NCI-H510A treated with DMSO at 0.1 percent for 48 hours (cell line): ENCODE results near the gene NUP133.
"Not testable (repeated sequence)": the region's sequence is repeated elsewhere in the genome, so short reads cannot be mapped to it uniquely, and the experiment has no call there.

Experiments used
- DNase-seq: peaks from one replicate; lab custom pipeline; 2025; lab: John Stamatoyannopoulos, UW

NUP133 gene

GRCh38 chr1:229418586-229418985, 89.6 kb downstream of the NUP133 start:
- not testable (repeated sequence) for DNase-seq

- DNase-seq = not testable (repeated sequence)
These were observed 95.3 kb downstream of the NUP133 start for GRCh38 chr1:229412810-229413209.

GRCh38 chr1:229412056-229412455, 96.1 kb downstream of the NUP133 start:
- no peak for DNase-seq

DNA sequence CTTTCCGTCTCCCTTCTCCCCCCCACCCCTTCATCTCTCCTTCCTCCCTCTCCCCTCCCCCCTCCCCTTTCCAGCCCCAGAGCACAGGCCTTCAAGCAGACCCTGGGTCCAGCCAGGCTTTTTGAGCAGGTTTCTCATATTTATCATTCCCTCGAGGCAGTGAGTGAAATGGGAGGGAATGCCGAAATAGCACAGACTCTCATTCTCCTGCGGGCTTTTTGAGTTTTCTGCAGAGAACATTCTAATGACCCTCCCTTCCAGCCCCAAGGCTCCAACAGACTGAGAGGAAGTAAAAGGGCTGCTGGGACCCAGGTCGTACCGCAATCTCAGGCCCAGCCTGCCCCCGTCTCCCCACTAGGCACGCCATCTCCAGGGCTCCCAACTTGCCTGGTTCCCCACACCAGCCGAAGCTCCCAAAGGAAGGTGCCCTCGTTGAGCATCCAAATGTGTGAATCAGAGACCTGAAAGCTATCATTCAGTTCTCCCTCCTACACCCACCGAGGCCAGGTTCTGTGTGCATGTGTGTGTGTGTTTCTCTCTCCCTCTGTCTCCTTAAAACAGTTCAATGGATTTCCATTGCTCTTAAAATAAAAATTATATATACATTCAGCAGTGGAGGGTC, 96.6 kb downstream of the NUP133 start:
- no peak for DNase-seq

- peak; percentile 60 for DNase-seq
These were observed 97.3 kb downstream of the NUP133 start for GRCh38 chr1:229410692-229411433.

DNA sequence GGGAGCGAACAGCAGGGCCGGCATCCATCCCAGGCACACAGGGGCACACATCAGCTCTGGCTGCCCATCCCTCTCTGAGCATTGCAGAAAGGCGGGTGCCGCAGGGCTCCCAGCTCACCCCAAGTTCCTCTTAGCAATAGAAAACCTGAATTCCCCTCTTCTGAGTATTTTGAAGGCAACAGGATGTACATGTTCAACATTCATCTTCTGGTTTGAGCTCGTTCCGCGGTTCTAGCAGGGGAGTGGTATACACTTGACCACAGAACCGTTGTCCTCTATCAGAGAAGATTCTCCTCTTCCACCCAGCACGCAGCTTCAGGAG, 97.8 kb downstream of the NUP133 start:
- DNase-seq = no peak

GRCh38 chr1:229409616-229410369, 98.3 kb downstream of the NUP133 start:
- DNase-seq = no peak

GRCh38 chr1:229408458-229409037, 99.6 kb downstream of the NUP133 start:
- DNase-seq = no peak

- DNase-seq = no peak
These were observed 100.7 kb downstream of the NUP133 start for GRCh38 chr1:229407206-229408026.

- no peak for DNase-seq
These were observed 101.3 kb downstream of the NUP133 start for GRCh38 chr1:229406798-229407197.

DNA sequence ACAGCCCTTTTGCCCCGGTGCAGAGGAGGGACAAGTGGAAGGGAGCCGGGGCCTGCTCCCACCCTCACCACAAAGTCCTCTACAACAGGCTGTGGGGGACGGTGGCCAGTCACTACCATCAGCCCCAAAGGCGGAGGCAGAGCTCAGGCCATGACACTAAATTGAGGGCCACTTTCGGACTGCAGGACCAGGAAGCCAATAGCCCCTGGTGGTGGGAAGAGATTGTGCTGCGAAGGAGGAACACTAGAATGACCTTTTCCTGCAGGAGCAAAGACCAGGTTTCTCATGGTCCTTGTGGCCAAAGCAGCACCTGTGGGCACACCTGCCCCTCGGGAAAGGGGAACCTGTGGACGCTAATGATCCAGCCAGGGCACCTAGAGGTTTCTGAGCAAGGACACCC, 104.6 kb downstream of the NUP133 start:
- no peak for DNase-seq

DNA sequence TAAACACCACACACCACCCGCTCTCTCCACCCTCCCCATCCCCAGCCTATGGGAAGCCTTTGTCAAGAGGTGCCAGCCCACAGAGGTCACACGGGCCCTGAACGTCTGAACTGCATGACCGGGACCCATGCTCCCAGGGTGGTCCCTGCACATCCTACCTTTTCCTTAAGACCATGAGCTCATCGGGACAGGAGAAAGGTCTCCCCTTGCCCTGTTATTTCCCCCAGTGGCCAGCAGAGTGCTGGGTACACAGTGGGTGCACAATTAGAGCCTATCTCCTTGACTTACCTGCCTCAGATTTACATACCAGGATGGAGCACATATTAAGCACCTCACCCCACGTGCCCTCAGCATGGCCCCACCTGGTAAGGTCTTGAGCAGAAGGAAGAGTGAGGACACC, 105.1 kb downstream of the NUP133 start:
- no peak for DNase-seq

DNA sequence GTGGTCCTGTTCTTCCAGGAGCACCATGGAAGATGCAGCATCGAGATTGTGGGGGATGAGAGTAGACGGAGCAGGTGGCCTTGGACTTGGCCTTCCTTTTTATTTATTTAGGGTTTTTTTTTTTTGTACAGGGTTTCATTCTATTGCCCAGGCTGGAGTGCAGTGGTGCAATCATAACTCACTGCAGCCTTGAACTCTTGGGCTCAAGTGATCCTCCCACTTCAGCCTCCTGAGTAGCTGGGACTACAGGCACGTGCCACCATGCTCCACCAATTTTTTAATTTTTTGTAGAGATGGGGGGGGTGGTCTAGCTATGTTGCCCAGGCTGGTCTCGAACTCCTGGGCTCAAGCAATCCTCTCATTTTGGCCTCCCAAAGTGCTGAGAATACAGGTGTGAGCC, 105.8 kb downstream of the NUP133 start:
- DNase-seq = not testable (repeated sequence)

- DNase-seq = no peak
These were observed 110.4 kb downstream of the NUP133 start for GRCh38 chr1:229397762-229398161.

- no peak for DNase-seq
These were observed 111.4 kb downstream of the NUP133 start for GRCh38 chr1:229396585-229397206.

DNA sequence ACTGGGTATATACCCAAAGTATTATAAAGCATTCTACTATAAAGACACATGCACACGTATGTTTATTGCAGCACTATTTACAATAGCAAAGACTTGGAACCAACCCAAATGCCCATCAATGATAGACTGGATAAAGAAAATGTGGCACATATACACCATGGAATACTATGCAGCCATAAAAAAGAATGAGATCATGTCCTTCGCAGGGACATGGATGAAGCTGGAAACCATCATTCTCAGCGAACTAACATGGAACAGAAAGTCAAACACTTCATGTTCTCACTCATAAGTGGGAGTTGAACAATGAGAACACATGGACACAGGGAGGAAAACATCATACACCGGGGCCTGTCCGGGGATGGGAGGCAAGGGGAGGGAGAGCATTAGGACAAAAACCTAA, 113.6 kb downstream of the NUP133 start:
- not testable (repeated sequence) for DNase-seq

DNA sequence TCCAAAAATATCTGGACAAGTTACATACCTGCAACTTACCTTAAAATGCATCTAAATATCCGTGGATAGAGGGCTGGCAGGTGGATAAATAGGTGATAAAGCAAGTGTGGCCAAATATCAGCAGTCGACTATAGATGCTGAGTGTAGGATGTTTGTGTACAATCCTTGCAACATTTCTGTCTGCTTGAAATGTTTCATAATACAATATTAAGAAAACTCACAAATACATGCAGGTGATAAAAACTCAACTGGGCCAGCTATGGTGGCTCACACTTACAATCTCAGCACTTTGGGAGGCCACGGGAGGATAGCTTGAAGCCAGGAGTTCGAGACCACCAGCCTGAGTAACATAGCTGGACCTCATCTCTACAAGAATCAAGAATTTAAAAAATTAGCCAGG, 115.2 kb downstream of the NUP133 start:
- no peak for DNase-seq
